GM12878 (cell line): ENCODE data around the gene NLE1. TPM values are rescaled to one million over a fixed set of nuclear protein-coding genes. Genes with fewer than 3 reads are reported as not detected.

Experiments used
- ATAC-seq: fragments of 200-7000 bp; cut with Tn5 transposase; 3 replicates; pipeline ENCODE4 v1.9.1; 2020; ENCODE audit warnings: mild to moderate bottlenecking, moderate library complexity
- BruUV-seq: library from RNA; stranded (reverse); fragments of 400-500 nt; replicated peaks from 2 replicates; lab custom pipeline; 2021; lab: Mats Ljungman, UMichigan
- CTCF ChIA-PET: fragments of 300-600 bp; sonication (Branson Sonifier 250); formaldehyde crosslinking; extraction: SDS; loops from one replicate; lab custom pipeline; 2021; ENCODE audit warnings: inconsistent platforms; lab: Yijun Ruan, JAX
- POLR2A ChIA-PET: fragments of 350-600 bp; formaldehyde crosslinking; extraction: SDS; loops from one replicate; lab custom pipeline; 2021; ENCODE audit warnings: inconsistent platforms; lab: Charles Lee
- RAD21 ChIA-PET: fragments of 300-600 bp; sonication (Branson Sonifier 250); formaldehyde crosslinking; loops from one replicate; lab custom pipeline; 2023; ENCODE audit warnings: antibody characterized with exemption; ENCODE audit not compliant: unreplicated experiment; lab: Charles Lee
- SMC1A ChIA-PET: fragments of 300-600 bp; sonication (Branson Sonifier 250); formaldehyde crosslinking; loops from one replicate; lab custom pipeline; 2023; ENCODE audit not compliant: unreplicated experiment, uncharacterized antibody; lab: Charles Lee
- DNase-seq: peaks from one replicate; pipeline ENCODE4 v3.0.0-alpha.2; 2011; ENCODE audit warnings: low read depth, low spot score
- FAIRE-seq: peaks from 3 replicates; lab custom pipeline; 2011; peaks lifted over from hg19 to GRCh38; lab: Jason Lieb, UNC
- H2AFZ ChIP-seq: 2 replicates; pipeline ENCODE4 v1.6.0; 2011; ENCODE audit warnings: low read depth, low read length, control low read depth; ENCODE audit not compliant: control insufficient read depth
- H3K27ac ChIP-seq: 2 replicates; pipeline ENCODE4 v1.5.1; 2011; ENCODE audit warnings: control low read depth; ENCODE audit not compliant: control insufficient read depth, insufficient read depth
- H3K27me3 ChIP-seq, 2 experiments: replicated peaks in 1 of 2; 2 replicates each; pipeline versions ENCODE4 v1.6.0 to v1.6.1; 2011; ENCODE audit warnings: low read length in 1 of 2; ENCODE audit not compliant: control insufficient read depth in 2 of 2, insufficient read depth in 2 of 2
- H3K36me3 ChIP-seq, 2 experiments: 2 replicates each; pipeline ENCODE4 v1.5.1; 2011; ENCODE audit warnings: low read length in 1 of 2; ENCODE audit not compliant: control insufficient read depth in 2 of 2, insufficient read depth in 2 of 2
- H3K4me1 ChIP-seq: 2 replicates; pipeline ENCODE4 v1.6.1; 2011; ENCODE audit warnings: mild to moderate bottlenecking, low read length, moderate library complexity, mixed read lengths; ENCODE audit not compliant: control insufficient read depth, insufficient read depth
- H3K4me2 ChIP-seq: 2 replicates; pipeline ENCODE4 v1.6.0; 2011; ENCODE audit warnings: control low read depth; ENCODE audit not compliant: control insufficient read depth, insufficient read depth
- H3K4me3 ChIP-seq: fragments of 200-600 bp; sonication (generic); 2 replicates; pipeline ENCODE4 v1.5.1; 2016
- H3K79me2 ChIP-seq: 2 replicates; pipeline ENCODE4 v1.6.0; 2011; ENCODE audit warnings: low read length; ENCODE audit not compliant: control insufficient read depth, insufficient read depth
- H3K9ac ChIP-seq: 2 replicates; pipeline ENCODE4 v1.8.0; 2011; ENCODE audit warnings: low read length, control low read depth, mixed read lengths; ENCODE audit not compliant: control insufficient read depth, insufficient read depth
- H3K9me3 ChIP-seq: replicated peaks from 3 replicates; pipeline ENCODE4 v1.5.1; 2011; ENCODE audit warnings: mild to moderate bottlenecking, low read length; ENCODE audit not compliant: control insufficient read depth, insufficient read depth
- H4K20me1 ChIP-seq: 2 replicates; pipeline ENCODE4 v1.6.0; 2011; ENCODE audit not compliant: control insufficient read depth, insufficient read depth
- WGBS: methylation state at CpG from one replicate; pipeline ENCODE4 v1.1.6; 2016; ENCODE audit warnings: low lambda C conversion rate; ENCODE audit not compliant: insufficient replicate concordance, insufficient coverage; ENCODE audit errors: missing lambda C conversion rate; 5-methylcytosine and 5-hydroxymethylcytosine counted together
- in situ Hi-C: fragments of 300-500 bp; cut with MboI; formaldehyde crosslinking; loops from 9 replicates; pipeline ENCODE4 v1.14.3; 2018; ENCODE audit warnings: mixed read lengths
- intact Hi-C: fragments of 100-400 bp; cut with micrococcal nuclease; formaldehyde crosslinking; loops from one replicate; pipeline ENCODE4 v1.14.2; 2022; ENCODE audit not compliant: unreplicated experiment
- polyA plus RNA-seq, 11 experiments: library from polyadenylated mRNA; depleted of rRNA in 4 of 11; unstranded in 6 of 11; stranded (reverse) in 5 of 11; fragments of >200 nt; fragmentation: Nextera tagmentation in 4 of 11; fragmentation: Illumina TruSeq in 1 of 11; extraction: Ambion mirVana in 4 of 11; extraction: Trizol in 1 of 11; gene quantifications; 1 replicate in 1 of 11; 2 replicates in 10 of 11; pipeline versions ENCODE4 v1.2.1 to v1.2.3, GENCODE V29; 2011 to 2016; ENCODE audit warnings: inconsistent platforms in 2 of 11, missing spikeins in 2 of 11, low read depth in 1 of 11
- total RNA-seq, 4 experiments: library from RNA; depleted of rRNA in 3 of 4; stranded (reverse); fragments of >200 nt in 3 of 4; fragmentation: Illumina TruSeq in 1 of 4; extraction: Trizol in 1 of 4; gene quantifications; 2 replicates each; pipeline versions ENCODE4 v1.2.1 to v1.2.3, GENCODE V29; 2013 to 2021
- TF ChIP-seq, protein P1 (sequence below): fragments of 450-650 bp; IDR thresholded peaks from 2 replicates; pipeline ENCODE4 v1.6.1; 2016; ENCODE audit warnings: mild to moderate bottlenecking, moderate library complexity, borderline replicate concordance
- TF ChIP-seq, protein P2 (sequence below): fragments of 450-650 bp; IDR thresholded peaks from 2 replicates; pipeline ENCODE4 v1.6.1; 2017; ENCODE audit warnings: mild to moderate bottlenecking, moderate library complexity

Gene NLE1
- total and polyA plus RNA-seq, 10 of the 15 experiments (the other 5 are each of a cell fraction or from before 2014, with no cell fraction given): 2.4 to 33.5 (median 17.6) TPM

DNA sequence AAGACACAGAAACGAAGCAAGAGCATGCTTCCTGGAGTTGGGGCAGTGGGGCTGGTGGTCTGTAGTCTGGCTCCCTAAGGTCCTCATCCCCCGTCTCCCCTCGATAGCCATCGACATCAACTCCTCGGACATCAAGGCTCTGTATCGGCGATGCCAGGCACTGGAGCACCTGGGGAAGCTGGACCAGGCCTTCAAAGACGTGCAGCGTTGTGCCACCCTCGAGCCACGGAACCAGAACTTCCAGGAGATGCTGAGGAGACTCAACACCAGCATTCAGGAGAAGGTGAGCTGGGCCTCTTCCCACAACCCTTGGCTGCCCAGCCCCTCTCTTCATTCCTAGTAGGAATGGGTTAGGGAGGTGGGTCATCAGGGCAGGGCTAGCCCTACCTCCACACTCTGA, 7.8 kb upstream of the NLE1 start:
- Histone ChIP-seq H3K79me2 (no peaks in the 10 kb centered on the region), H3K27me3 (peaks cover 0 to 2% of the 10 kb centered on the region in 2 experiments; a peak in 1 of 4 replicates), H2AFZ (no peak overlapping the region), H3K4me1 (no peaks in the 10 kb centered on the region), H3K4me2 (no peak overlapping the region), H4K20me1 (no peaks in the 10 kb centered on the region), H3K9me3 (no peaks in the 10 kb centered on the region), H3K27ac (no peak overlapping the region), H3K36me3 (no peaks in the 10 kb centered on the region), H3K4me3 (no peak overlapping the region), H3K9ac (no peak overlapping the region)
- POLR2A ChIA-PET: interaction anchor here (0.6 kb wide), 1 partner anchor 150 kb away, joined by 3 read pairs; no protein-coding TSS in a partner anchor
- no peak; the same call in 2 of the 3 replicates for ATAC-seq
- DNase-seq: no peak
- RAD21 ChIA-PET: no interaction called here
- in situ Hi-C loops (no loop called here), intact Hi-C loops (loop anchor here (10.0 kb wide), 1 partner anchor 385 kb away; the partner anchor contains the start of gene SLFN12L)
- BruUV-seq: no TSS peak
- SMC1A ChIA-PET: no interaction called here
- FAIRE-seq: no peak
- CTCF ChIA-PET: interaction anchor here (1.8 kb wide), 1 partner anchor 11 kb away, joined by 5 read pairs; no protein-coding TSS in a partner anchor
- 42% methylated on average over 11 of the region's 11 CpGs for WGBS
- TF ChIP-seq, protein P1, sequence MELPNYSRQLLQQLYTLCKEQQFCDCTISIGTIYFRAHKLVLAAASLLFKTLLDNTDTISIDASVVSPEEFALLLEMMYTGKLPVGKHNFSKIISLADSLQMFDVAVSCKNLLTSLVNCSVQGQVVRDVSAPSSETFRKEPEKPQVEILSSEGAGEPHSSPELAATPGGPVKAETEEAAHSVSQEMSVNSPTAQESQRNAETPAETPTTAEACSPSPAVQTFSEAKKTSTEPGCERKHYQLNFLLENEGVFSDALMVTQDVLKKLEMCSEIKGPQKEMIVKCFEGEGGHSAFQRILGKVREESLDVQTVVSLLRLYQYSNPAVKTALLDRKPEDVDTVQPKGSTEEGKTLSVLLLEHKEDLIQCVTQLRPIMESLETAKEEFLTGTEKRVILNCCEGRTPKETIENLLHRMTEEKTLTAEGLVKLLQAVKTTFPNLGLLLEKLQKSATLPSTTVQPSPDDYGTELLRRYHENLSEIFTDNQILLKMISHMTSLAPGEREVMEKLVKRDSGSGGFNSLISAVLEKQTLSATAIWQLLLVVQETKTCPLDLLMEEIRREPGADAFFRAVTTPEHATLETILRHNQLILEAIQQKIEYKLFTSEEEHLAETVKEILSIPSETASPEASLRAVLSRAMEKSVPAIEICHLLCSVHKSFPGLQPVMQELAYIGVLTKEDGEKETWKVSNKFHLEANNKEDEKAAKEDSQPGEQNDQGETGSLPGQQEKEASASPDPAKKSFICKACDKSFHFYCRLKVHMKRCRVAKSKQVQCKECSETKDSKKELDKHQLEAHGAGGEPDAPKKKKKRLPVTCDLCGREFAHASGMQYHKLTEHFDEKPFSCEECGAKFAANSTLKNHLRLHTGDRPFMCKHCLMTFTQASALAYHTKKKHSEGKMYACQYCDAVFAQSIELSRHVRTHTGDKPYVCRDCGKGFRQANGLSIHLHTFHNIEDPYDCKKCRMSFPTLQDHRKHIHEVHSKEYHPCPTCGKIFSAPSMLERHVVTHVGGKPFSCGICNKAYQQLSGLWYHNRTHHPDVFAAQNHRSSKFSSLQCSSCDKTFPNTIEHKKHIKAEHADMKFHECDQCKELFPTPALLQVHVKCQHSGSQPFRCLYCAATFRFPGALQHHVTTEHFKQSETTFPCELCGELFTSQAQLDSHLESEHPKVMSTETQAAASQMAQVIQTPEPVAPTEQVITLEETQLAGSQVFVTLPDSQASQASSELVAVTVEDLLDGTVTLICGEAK: no peak
- TF ChIP-seq, protein P2, sequence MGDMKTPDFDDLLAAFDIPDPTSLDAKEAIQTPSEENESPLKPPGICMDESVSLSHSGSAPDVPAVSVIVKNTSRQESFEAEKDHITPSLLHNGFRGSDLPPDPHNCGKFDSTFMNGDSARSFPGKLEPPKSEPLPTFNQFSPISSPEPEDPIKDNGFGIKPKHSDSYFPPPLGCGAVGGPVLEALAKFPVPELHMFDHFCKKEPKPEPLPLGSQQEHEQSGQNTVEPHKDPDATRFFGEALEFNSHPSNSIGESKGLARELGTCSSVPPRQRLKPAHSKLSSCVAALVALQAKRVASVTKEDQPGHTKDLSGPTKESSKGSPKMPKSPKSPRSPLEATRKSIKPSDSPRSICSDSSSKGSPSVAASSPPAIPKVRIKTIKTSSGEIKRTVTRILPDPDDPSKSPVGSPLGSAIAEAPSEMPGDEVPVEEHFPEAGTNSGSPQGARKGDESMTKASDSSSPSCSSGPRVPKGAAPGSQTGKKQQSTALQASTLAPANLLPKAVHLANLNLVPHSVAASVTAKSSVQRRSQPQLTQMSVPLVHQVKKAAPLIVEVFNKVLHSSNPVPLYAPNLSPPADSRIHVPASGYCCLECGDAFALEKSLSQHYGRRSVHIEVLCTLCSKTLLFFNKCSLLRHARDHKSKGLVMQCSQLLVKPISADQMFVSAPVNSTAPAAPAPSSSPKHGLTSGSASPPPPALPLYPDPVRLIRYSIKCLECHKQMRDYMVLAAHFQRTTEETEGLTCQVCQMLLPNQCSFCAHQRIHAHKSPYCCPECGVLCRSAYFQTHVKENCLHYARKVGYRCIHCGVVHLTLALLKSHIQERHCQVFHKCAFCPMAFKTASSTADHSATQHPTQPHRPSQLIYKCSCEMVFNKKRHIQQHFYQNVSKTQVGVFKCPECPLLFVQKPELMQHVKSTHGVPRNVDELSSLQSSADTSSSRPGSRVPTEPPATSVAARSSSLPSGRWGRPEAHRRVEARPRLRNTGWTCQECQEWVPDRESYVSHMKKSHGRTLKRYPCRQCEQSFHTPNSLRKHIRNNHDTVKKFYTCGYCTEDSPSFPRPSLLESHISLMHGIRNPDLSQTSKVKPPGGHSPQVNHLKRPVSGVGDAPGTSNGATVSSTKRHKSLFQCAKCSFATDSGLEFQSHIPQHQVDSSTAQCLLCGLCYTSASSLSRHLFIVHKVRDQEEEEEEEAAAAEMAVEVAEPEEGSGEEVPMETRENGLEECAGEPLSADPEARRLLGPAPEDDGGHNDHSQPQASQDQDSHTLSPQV: no peak
